CD4-positive, alpha-beta T cell treated with Interleukin-4 for 4 hours (primary cell): ENCODE results near the gene CRHR1.
"Not testable (repeated sequence)": the region's sequence is repeated elsewhere in the genome, so short reads cannot be mapped to it uniquely, and the experiment has no call there.

ENCODE experiments used
- DNase-seq: peaks from one replicate; pipeline ENCODE4 v3.0.0-alpha.2; 2020

Gene CRHR1

GRCh38 chr17:45847101-45847500 lies 63.0 kb downstream of the CRHR1 start:
- no peak for DNase-seq

- no peak for DNase-seq
These were observed 63.6 kb downstream of the CRHR1 start for GRCh38 chr17:45847747-45848146.

GRCh38 chr17:45848405-45848804 lies 64.3 kb downstream of the CRHR1 start:
- DNase-seq, result no peak

GRCh38 chr17:45848868-45849535 lies 64.9 kb downstream of the CRHR1 start:
- no peak for DNase-seq

GRCh38 chr17:45849536-45849990 lies 65.4 kb downstream of the CRHR1 start:
- no peak for DNase-seq

GRCh38 chr17:45850011-45850410 lies 65.9 kb downstream of the CRHR1 start:
- DNase-seq, result no peak

GRCh38 chr17:45850468-45850867 lies 66.3 kb downstream of the CRHR1 start:
- no peak for DNase-seq

- no peak for DNase-seq
These were observed 66.9 kb downstream of the CRHR1 start for GRCh38 chr17:45851022-45851421.

- no peak for DNase-seq
These were observed 67.3 kb downstream of the CRHR1 start for GRCh38 chr17:45851464-45851863.

- DNase-seq, result no peak
These were observed 67.8 kb downstream of the CRHR1 start for GRCh38 chr17:45851873-45852272.

- peak; percentile 48 for DNase-seq
These were observed 68.6 kb downstream of the CRHR1 start for GRCh38 chr17:45852535-45853297.

- DNase-seq, result no peak
These were observed 70.1 kb downstream of the CRHR1 start for GRCh38 chr17:45854209-45854608.

- no peak for DNase-seq
These were observed 71.7 kb downstream of the CRHR1 start for GRCh38 chr17:45855691-45856336.

- no peak for DNase-seq
These were observed 74.0 kb downstream of the CRHR1 start for GRCh38 chr17:45857977-45858708.

- DNase-seq, result no peak
These were observed 77.0 kb downstream of the CRHR1 start for GRCh38 chr17:45861165-45861564.

- DNase-seq, result not testable (repeated sequence)
These were observed 78.0 kb downstream of the CRHR1 start for GRCh38 chr17:45862127-45862526.

GRCh38 chr17:45863857-45864654 lies 79.9 kb downstream of the CRHR1 start:
- DNase-seq, result no peak

- DNase-seq, result no peak
These were observed 83.1 kb downstream of the CRHR1 start for GRCh38 chr17:45867171-45867570.

- no peak for DNase-seq
These were observed 83.6 kb downstream of the CRHR1 start for GRCh38 chr17:45867702-45868101.

GRCh38 chr17:45868276-45868675 lies 84.2 kb downstream of the CRHR1 start:
- no peak for DNase-seq

- DNase-seq, result no peak
These were observed 85.7 kb downstream of the CRHR1 start for GRCh38 chr17:45869676-45870341.
